Measurements from ENCODE around the gene RTN3. TPM values are rescaled to one million over a fixed set of nuclear protein-coding genes. Genes with fewer than 3 reads are reported as not detected.

Gene RTN3
- total and polyA plus RNA-seq, 2 donors (not counting 1 experiment from before 2014, with no cell fraction given), result 10.1 to 24.9 TPM

- Mint-ChIP-seq H3K4me3 (peak overlapping the region; percentile 89), H3K4me1 (peaks cover 13% of the 10 kb centered on the region), H3K27ac (peak overlapping the region; percentile 78), H3K9me3 (ENCODE audit: insufficient read depth) (no peaks in the 10 kb centered on the region), H3K27me3 (peaks cover 6% of the 10 kb centered on the region)
- TF ChIP-seq EZH2 (IDR thresholded peaks at IDR 0.05; ENCODE audit: borderline replicate concordance, insufficient read depth, low read depth, low read length, poor library complexity, severe bottlenecking) (no peak), CTCF (IDR thresholded peaks at IDR 0.05) (no peak)
- Histone ChIP-seq H3K79me2 (ENCODE audit: control insufficient read depth, insufficient read depth, low read length) (peaks cover 12% of the 10 kb centered on the region), H3K9me3 (ENCODE audit: control extremely low read depth in 1 of 3, control insufficient read depth in 2 of 3, insufficient read depth in 1 of 3, low read length in 2 of 3) (no peaks in the 10 kb centered on the region), H3K4me3 (ENCODE audit: control extremely low read depth in 1 of 5, extremely low read depth in 1 of 5, insufficient read depth in 1 of 5, low read depth in 2 of 5, low read length in 4 of 5) (peak overlapping the region; percentile 18 to 89 (median 67)), H2AFZ (ENCODE audit: insufficient read depth, low read depth, low read length, poor library complexity, severe bottlenecking) (peak overlapping the region; percentile 91), H3K9ac (ENCODE audit: low read length) (peak overlapping the region; percentile 84), H3K4me2 (replicated peaks; ENCODE audit: low read depth, low read length, poor library complexity, severe bottlenecking) (peak overlapping the region; percentile 98), H3K36me3 (replicated peaks in 1 of 2; ENCODE audit: control extremely low read depth in 1 of 2, control insufficient read depth in 1 of 2, extremely low read depth in 1 of 2, insufficient read depth in 2 of 2, low read length in 1 of 2) (peaks cover 0 to 2% of the 10 kb centered on the region in 2 experiments), H4K20me1 (ENCODE audit: control insufficient read depth, insufficient read depth, low read length, poor library complexity, severe bottlenecking) (peaks cover 18% of the 10 kb centered on the region), H3K27me3 (replicated peaks in 1 of 4; ENCODE audit: control extremely low read depth in 1 of 4, control insufficient read depth in 3 of 4, insufficient read depth in 4 of 4, low read length in 3 of 4) (peaks cover 0 to 17% (median 2%) of the 10 kb centered on the region in 4 experiments), H3K27ac (ENCODE audit: low read length in 2 of 2) (peak overlapping the region in 1 of 2 donors; percentile 44), H3K4me1 (ENCODE audit: control insufficient read depth in 2 of 2, insufficient read depth in 2 of 2, low read length in 2 of 2) (peaks cover 14 to 21% of the 10 kb centered on the region in 2 donors)
- DNase-seq, result no peak
- intact Hi-C loops (cut with micrococcal nuclease), result no loop called here
- CTCF ChIA-PET, result interaction anchor here (0.6 to 3.5 kb wide), 10 partner anchors 26 to 681 kb away, joined by 3 to 29 read pairs (median 4); partner anchors contain the start of gene MARK2
- WGBS (ENCODE audit: insufficient coverage), result 27% methylated on average over 4 of the region's 4 CpGs
- POLR2A ChIA-PET, result interaction anchor here (0.5 to 1.1 kb wide), 3 partner anchors 31 to 71 kb away, joined by 3 to 4 read pairs (median 4); partner anchors contain the start of gene MARK2
- ATAC-seq (ENCODE audit: low read depth), result no peak
These were observed 85.9 kb downstream of the RTN3 start for GRCh38 chr11:63767267-63767564.

DNA sequence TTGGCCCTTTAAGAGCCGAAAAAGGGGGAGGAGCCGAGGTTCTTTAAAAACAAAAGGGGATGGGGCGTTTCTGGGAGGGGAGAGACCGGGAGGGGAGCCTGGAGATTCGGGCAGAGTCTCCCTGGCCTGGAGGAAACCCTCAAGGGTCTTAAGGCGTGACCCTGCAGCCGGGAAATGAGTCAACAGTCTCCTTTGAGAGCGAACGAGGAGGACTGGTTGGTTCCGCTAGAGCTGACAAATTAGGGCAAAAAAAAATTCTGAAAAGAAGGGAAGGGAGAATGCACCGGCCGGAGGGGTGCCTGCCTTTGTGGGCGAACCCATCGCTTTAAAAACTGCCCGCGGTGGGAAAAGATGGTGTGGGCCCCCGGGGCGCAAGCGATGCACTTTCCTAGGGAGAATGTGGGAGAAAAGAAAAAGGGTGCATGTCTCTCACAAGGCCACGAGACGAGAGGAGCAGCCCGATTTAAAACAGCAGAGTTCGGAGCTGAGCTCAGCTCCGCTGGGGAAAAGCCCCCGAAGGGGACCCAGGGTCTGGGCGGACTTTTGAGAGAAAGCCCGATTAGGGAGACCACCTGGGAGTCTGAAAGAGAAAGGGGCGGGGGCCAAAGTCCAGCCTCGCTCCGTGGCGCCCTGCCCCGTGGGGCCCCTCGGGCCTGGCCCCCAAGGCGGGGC, 86.4 kb downstream of the RTN3 start:
- peak overlapping the region; percentile 98 for H3K4me2 ChIP-seq (replicated peaks; ENCODE audit: low read depth, low read length, poor library complexity, severe bottlenecking)

More for the DNA sequence above, 86.4 kb downstream of the RTN3 start:
- Mint-ChIP-seq H3K9me3 (ENCODE audit: insufficient read depth) (no peaks in the 10 kb centered on the region), H3K4me3 (peak overlapping the region; percentile 89), H3K4me1 (peaks cover 13% of the 10 kb centered on the region), H3K27ac (peak overlapping the region; percentile 78), H3K27me3 (peaks cover 8% of the 10 kb centered on the region)
- H3K4me3 ChIP-seq (ENCODE audit: control extremely low read depth in 1 of 5, extremely low read depth in 1 of 5, insufficient read depth in 1 of 5, low read depth in 2 of 5, low read length in 4 of 5), result peak overlapping the region; percentile 18 to 89 (median 67)
- peak overlapping the region; percentile 91 for H2AFZ ChIP-seq (ENCODE audit: insufficient read depth, low read depth, low read length, poor library complexity, severe bottlenecking)
- ChIA-PET POLR2A (interaction anchor here (0.5 to 1.1 kb wide), 4 partner anchors 31 to 218 kb away, joined by 3 to 4 read pairs (median 4); partner anchors contain the start of genes MARK2 and OTUB1), CTCF (interaction anchor here (0.6 to 3.5 kb wide), 17 partner anchors 16 to 681 kb away, joined by 3 to 29 read pairs (median 4); partner anchors contain the start of genes ATL3 and MARK2)
- peak; percentile 7 for ATAC-seq (ENCODE audit: low read depth)
- peaks cover 18% of the 10 kb centered on the region for H4K20me1 ChIP-seq (ENCODE audit: control insufficient read depth, insufficient read depth, low read length, poor library complexity, severe bottlenecking)
- H3K9me3 ChIP-seq (ENCODE audit: control extremely low read depth in 1 of 3, control insufficient read depth in 2 of 3, insufficient read depth in 1 of 3, low read length in 2 of 3), result no peaks in the 10 kb centered on the region
- peaks cover 0 to 2% of the 10 kb centered on the region in 2 experiments for H3K36me3 ChIP-seq (replicated peaks in 1 of 2; ENCODE audit: control extremely low read depth in 1 of 2, control insufficient read depth in 1 of 2, extremely low read depth in 1 of 2, insufficient read depth in 2 of 2, low read length in 1 of 2)
- 0% methylated on average over 33 of the region's 34 CpGs for WGBS (ENCODE audit: insufficient coverage)
- H3K27me3 ChIP-seq (replicated peaks in 1 of 4; ENCODE audit: control extremely low read depth in 1 of 4, control insufficient read depth in 3 of 4, insufficient read depth in 4 of 4, low read length in 3 of 4), result peaks cover 0 to 17% (median 2%) of the 10 kb centered on the region in 4 experiments
- peak overlapping the region; percentile 84 for H3K9ac ChIP-seq (ENCODE audit: low read length)
- peak overlapping the region in 1 of 2 donors; percentile 44 for H3K27ac ChIP-seq (ENCODE audit: low read length in 2 of 2)
- H3K79me2 ChIP-seq (ENCODE audit: control insufficient read depth, insufficient read depth, low read length), result peaks cover 12% of the 10 kb centered on the region
- intact Hi-C loops (cut with micrococcal nuclease), result loop anchor here (1.0 to 2.0 kb wide), 4 partner anchors 45 to 381 kb away; partner anchors contain the start of genes NAA40, OTUB1 and SPINDOC
- peak; percentile 59 for DNase-seq
- TF ChIP-seq EZH2 (IDR thresholded peaks at IDR 0.05; ENCODE audit: borderline replicate concordance, insufficient read depth, low read depth, low read length, poor library complexity, severe bottlenecking) (no peak), CTCF (IDR thresholded peaks at IDR 0.05) (no peak)
- H3K4me1 ChIP-seq (ENCODE audit: control insufficient read depth in 2 of 2, insufficient read depth in 2 of 2, low read length in 2 of 2), result peaks cover 14 to 21% of the 10 kb centered on the region in 2 donors

All from B cell (primary cell).